LNCAP (cell line): ENCODE data around the gene HUNK.

Experiments used
- CTCF ChIP-seq: fragments of 450-650 bp; IDR thresholded peaks from 2 replicates; pipeline ENCODE4 v1.5.1; 2017; ENCODE audit warnings: mild to moderate bottlenecking

The HUNK gene

GRCh38 chr21:31879911-31880310 is 7.1 kb downstream of the HUNK start:
- TF ChIP-seq CTCF, result no peak

GRCh38 chr21:31880816-31881215 is 8.0 kb downstream of the HUNK start:
- no peak for TF ChIP-seq CTCF

- TF ChIP-seq CTCF, result no peak
These were observed 9.9 kb downstream of the HUNK start for GRCh38 chr21:31882711-31883110.

- TF ChIP-seq CTCF, result no peak
These were observed 12.3 kb downstream of the HUNK start for GRCh38 chr21:31885146-31885545.

GRCh38 chr21:31886915-31887314 is 14.1 kb downstream of the HUNK start:
- TF ChIP-seq CTCF, result no peak

- TF ChIP-seq CTCF, result no peak
These were observed 14.6 kb downstream of the HUNK start for GRCh38 chr21:31887391-31887841.

GRCh38 chr21:31888936-31889371 is 16.1 kb downstream of the HUNK start:
- TF ChIP-seq CTCF, result no peak

- no peak for TF ChIP-seq CTCF
These were observed 16.6 kb downstream of the HUNK start for GRCh38 chr21:31889460-31889859.
